SK-N-SH (cell line): Measurements from ENCODE around the gene MRPL24. TPM values are rescaled to one million over a fixed set of nuclear protein-coding genes. Genes with fewer than 3 reads are reported as not detected.

Source experiments
- CHD2 ChIP-seq: fragments of 150-350 bp; IDR thresholded peaks from 2 replicates; pipeline ENCODE4 v1.6.1; 2018; ENCODE audit warnings: low read length; ENCODE audit not compliant: partially characterized antibody
- CTCF ChIP-seq: fragments of 200-600 bp; sonication (generic); IDR thresholded peaks from 2 replicates; pipeline ENCODE4 v1.6.1; 2017; ENCODE audit warnings: antibody characterized with exemption, mild to moderate bottlenecking, moderate library complexity
- EP300 ChIP-seq, 2 experiments: IDR thresholded peaks; 2 replicates each; pipeline versions ENCODE4 v1.4.0 to v1.6.1; 2012; ENCODE audit warnings: borderline replicate concordance in 1 of 2, low read depth in 1 of 2, low read length in 1 of 2
- FOSL2 ChIP-seq: IDR thresholded peaks from 2 replicates; pipeline ENCODE4 v1.4.0; 2012; ENCODE audit warnings: low read depth, mild to moderate bottlenecking, moderate library complexity, borderline replicate concordance
- FOXJ3 ChIP-seq: sonication (generic); formaldehyde crosslinking; IDR thresholded peaks from 2 replicates; pipeline ENCODE4 v1.5.1; 2020; ENCODE audit warnings: mild to moderate bottlenecking, missing genetic modification reagents
- FOXM1 ChIP-seq: IDR thresholded peaks from 2 replicates; pipeline ENCODE4 v1.4.0; 2012; ENCODE audit warnings: low read depth, mild to moderate bottlenecking
- GABPA ChIP-seq: IDR thresholded peaks from 2 replicates; pipeline ENCODE4 v1.4.0; 2012; ENCODE audit warnings: low read depth, mild to moderate bottlenecking
- MAX ChIP-seq: IDR thresholded peaks from 2 replicates; pipeline ENCODE4 v1.4.0; 2012; ENCODE audit warnings: low read depth
- NFIC ChIP-seq: IDR thresholded peaks from 2 replicates; pipeline ENCODE4 v1.4.0; 2012; ENCODE audit warnings: borderline replicate concordance
- NRF1 ChIP-seq: IDR thresholded peaks from 2 replicates; pipeline ENCODE4 v1.6.1; 2012; ENCODE audit warnings: low read depth, mild to moderate bottlenecking, low read length
- POLR2AphosphoS5 ChIP-seq: IDR thresholded peaks from 2 replicates; pipeline ENCODE4 v1.6.1; 2012; ENCODE audit warnings: low read depth, low read length
- RAD21 ChIP-seq: IDR thresholded peaks from 2 replicates; pipeline ENCODE4 v1.6.1; 2012; ENCODE audit warnings: mild to moderate bottlenecking, low read length
- REST ChIP-seq: IDR thresholded peaks from 2 replicates; pipeline ENCODE4 v1.6.1; 2012; ENCODE audit warnings: mild to moderate bottlenecking, low read depth, low read length, moderate library complexity
- RFX5 ChIP-seq: IDR thresholded peaks from 2 replicates; pipeline ENCODE4 v1.6.1; 2012; ENCODE audit warnings: mild to moderate bottlenecking, improper control_type of control experiment, low read length
- SIN3A ChIP-seq: IDR thresholded peaks from 2 replicates; pipeline ENCODE4 v1.6.1; 2012; ENCODE audit warnings: low read depth, mild to moderate bottlenecking, low read length, moderate library complexity, borderline replicate concordance
- SMC3 ChIP-seq: IDR thresholded peaks from 2 replicates; pipeline ENCODE4 v1.6.1; 2012; ENCODE audit warnings: low read depth, low read length, improper control_type of control experiment
- TAF1 ChIP-seq: IDR thresholded peaks from 2 replicates; pipeline ENCODE4 v1.6.1; 2012; ENCODE audit warnings: low read depth, mild to moderate bottlenecking, low read length, moderate library complexity, borderline replicate concordance
- TCF12 ChIP-seq: IDR thresholded peaks from 2 replicates; pipeline ENCODE4 v1.4.0; 2012
- TEAD4 ChIP-seq: IDR thresholded peaks from 2 replicates; pipeline ENCODE4 v1.4.0; 2012; ENCODE audit warnings: mild to moderate bottlenecking, borderline replicate concordance; ENCODE audit not compliant: insufficient read depth
- YY1 ChIP-seq: IDR thresholded peaks from 2 replicates; pipeline ENCODE4 v1.4.0; 2012; ENCODE audit warnings: low read depth, mild to moderate bottlenecking
- ZBTB33 ChIP-seq: IDR thresholded peaks from 2 replicates; pipeline ENCODE4 v1.4.0; 2012; ENCODE audit warnings: low read depth, borderline replicate concordance
- polyA plus RNA-seq, 3 experiments: library from polyadenylated mRNA; depleted of rRNA; stranded (reverse); fragments of >200 nt; gene quantifications; 2 replicates each; pipeline ENCODE4 v1.2.3, GENCODE V29; 2012

The MRPL24 gene
- polyA plus RNA-seq, 1 of the 3 experiments (the other 2 are of a cell fraction): 149 TPM

- TF ChIP-seq FOXM1 (no peak), GABPA (no peak), FOXJ3 (CRISPR knock-in tag) (peak; percentile 86), RFX5 (no peak), REST (no peak), RAD21 (no peak), NFIC (no peak), EP300 (IDR thresholded peaks at IDR 0.05; ENCODE audit: borderline replicate concordance in 1 of 2, low read depth in 1 of 2, low read length in 1 of 2) (peak in 1 of 2 experiments; percentile 97; a peak in 2 of 4 replicates), TEAD4 (0 out of 2 replicates have a peak, but pooled peaks have one; percentile 19), YY1 (no peak), FOSL2 (no peak), NRF1 (no peak), SIN3A (no peak), ZBTB33 (no peak), TAF1 (no peak), CTCF (no peak), SMC3 (0 out of 2 replicates have a peak, but pooled peaks have one; percentile 3), MAX (no peak), POLR2AphosphoS5 (0 out of 2 replicates have a peak, but pooled peaks have one; percentile 0), CHD2 (peak; percentile 85), TCF12 (peak; percentile 63)
- TF ChIP-seq, all 33 proteins: peak for 11
Observed at GRCh38 chr1:156772728-156773497, 32.0 kb upstream of the MRPL24 start (continued).
